Measurements from ENCODE around the gene PHEX.

The PHEX gene

DNA sequence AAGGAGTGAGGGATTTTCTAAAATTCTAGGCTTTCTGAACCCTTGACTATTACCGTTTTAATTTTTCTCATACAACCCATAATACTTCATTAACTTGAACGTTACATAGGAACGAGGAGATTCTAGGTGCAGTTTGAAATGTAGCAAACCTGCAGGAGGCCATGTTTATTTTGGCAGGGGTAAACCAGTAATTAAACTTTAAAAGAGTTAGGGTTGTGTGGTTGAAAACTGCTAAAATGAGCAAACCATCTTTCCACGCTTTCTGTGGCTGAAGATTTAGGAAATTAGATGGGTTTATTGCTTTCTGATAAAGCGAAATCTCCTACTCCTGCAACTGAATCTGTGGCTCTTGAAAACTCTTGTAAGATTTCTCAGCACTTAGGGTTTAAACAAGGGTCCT lies 1.7 kb downstream of the PHEX start:
- Mint-ChIP-seq H3K27ac (peak overlapping the region in 2 of 3 experiments; percentile 82 to 84), H3K27me3 (ENCODE audit: low read depth) (peaks cover 5% of the 10 kb centered on the region), H3K36me3 (ENCODE audit: low read depth) (no peaks in the 10 kb centered on the region), H3K9me3 (no peaks in the 10 kb centered on the region), H3K4me3 (peak overlapping the region in 2 of 3 experiments; percentile 15 to 75), H3K4me1 (peaks cover 35% of the 10 kb centered on the region)
- TF ChIP-seq, protein P1, sequence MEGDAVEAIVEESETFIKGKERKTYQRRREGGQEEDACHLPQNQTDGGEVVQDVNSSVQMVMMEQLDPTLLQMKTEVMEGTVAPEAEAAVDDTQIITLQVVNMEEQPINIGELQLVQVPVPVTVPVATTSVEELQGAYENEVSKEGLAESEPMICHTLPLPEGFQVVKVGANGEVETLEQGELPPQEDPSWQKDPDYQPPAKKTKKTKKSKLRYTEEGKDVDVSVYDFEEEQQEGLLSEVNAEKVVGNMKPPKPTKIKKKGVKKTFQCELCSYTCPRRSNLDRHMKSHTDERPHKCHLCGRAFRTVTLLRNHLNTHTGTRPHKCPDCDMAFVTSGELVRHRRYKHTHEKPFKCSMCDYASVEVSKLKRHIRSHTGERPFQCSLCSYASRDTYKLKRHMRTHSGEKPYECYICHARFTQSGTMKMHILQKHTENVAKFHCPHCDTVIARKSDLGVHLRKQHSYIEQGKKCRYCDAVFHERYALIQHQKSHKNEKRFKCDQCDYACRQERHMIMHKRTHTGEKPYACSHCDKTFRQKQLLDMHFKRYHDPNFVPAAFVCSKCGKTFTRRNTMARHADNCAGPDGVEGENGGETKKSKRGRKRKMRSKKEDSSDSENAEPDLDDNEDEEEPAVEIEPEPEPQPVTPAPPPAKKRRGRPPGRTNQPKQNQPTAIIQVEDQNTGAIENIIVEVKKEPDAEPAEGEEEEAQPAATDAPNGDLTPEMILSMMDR (IDR thresholded peaks at IDR 0.05; ENCODE audit: unreplicated experiment in 3 of 3), result no peak

DNA sequence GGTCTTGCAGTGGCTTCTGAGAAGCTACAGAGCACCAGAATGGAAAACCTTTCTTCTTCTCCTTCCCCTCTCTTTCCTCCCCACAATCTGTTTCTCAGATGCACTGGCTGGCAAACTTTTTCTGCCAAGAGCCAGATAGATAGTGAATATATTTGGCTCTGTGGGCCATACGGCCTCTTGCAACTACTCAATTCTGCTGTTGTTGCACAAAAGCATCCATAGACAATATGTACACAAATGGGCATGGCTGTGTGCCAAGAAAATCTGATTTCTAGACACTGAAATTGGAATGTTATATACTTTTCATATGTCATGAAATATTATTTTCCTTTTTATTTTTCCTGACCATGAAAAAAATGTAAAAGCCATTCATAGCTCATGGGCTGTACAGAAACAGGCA lies 3.1 kb downstream of the PHEX start:
- H3K9me3 Mint-ChIP-seq, result no peaks in the 10 kb centered on the region
- TF ChIP-seq, protein P1 (IDR thresholded peaks at IDR 0.05; ENCODE audit: unreplicated experiment in 3 of 3), result no peak
- H3K27me3 Mint-ChIP-seq (ENCODE audit: low read depth), result peaks cover 5% of the 10 kb centered on the region
- H3K36me3 Mint-ChIP-seq (ENCODE audit: low read depth), result no peaks in the 10 kb centered on the region
- H3K4me3 Mint-ChIP-seq, result peak overlapping the region in 1 of 3 experiments; percentile 74
- H3K4me1 Mint-ChIP-seq, result peaks cover 32% of the 10 kb centered on the region
- peak overlapping the region in 2 of 3 experiments; percentile 51 to 84 for H3K27ac Mint-ChIP-seq

DNA sequence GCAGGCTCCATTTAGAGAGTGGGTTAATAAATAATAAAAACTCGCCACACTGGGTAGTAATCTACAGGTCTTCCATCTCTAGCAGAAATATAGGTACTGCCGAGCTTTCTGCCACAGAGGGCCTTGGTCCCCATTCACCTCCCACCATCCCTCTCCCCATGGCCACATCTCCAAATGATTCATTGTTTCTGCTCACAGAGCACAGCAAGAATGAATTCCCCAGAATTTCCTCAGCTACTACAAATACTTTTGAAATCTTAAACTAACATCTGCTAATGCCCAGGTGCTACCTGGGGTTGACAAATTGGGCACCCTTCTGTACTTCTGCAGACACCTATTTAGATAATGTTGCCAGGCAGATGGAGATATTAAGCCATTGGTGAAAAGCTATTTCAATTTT lies 5.1 kb downstream of the PHEX start:
- Mint-ChIP-seq H3K36me3 (ENCODE audit: low read depth) (no peaks in the 10 kb centered on the region), H3K4me3 (peak overlapping the region in 1 of 3 experiments; percentile 19), H3K4me1 (peaks cover 49% of the 10 kb centered on the region), H3K27ac (peak overlapping the region in 1 of 3 experiments; percentile 54), H3K27me3 (ENCODE audit: low read depth) (peaks cover 5% of the 10 kb centered on the region), H3K9me3 (no peaks in the 10 kb centered on the region)
- TF ChIP-seq, protein P1 (IDR thresholded peaks at IDR 0.05; ENCODE audit: unreplicated experiment in 3 of 3), result no peak

DNA sequence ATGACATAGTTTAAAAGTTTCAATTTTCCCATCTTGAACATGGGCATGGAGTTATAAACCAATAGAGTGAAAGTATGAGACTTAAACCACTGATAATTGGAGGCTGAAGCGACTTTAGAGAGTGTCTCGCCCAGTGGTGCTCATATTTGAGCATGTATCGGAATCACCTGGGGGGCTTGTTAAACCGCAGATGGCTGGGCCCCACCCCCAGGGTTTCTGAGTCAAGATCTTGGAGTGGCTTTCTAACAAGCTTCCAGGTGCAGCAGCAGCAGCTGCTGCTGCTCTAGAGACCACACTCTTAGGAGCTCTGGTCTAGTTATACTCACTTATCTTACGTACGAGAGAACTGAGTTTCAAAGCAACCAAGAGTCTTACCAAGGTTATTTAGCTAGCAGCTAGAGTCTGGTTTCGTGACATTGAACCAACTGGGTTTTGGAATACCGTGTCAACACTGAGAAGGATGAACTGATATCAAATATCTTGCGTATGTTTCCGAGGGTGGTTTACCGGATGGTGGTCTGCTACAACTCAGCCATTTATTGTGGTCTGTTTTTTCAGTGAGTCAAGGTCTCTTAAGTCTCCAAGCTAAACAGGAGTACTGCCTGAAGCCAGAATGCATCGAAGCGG lies 5.9 kb downstream of the PHEX start:
- TF ChIP-seq, protein P1 (IDR thresholded peaks at IDR 0.05; ENCODE audit: unreplicated experiment in 3 of 3), result no peak
- Mint-ChIP-seq H3K4me1 (peaks cover 45% of the 10 kb centered on the region), H3K9me3 (no peaks in the 10 kb centered on the region), H3K27ac (no peak overlapping the region), H3K4me3 (peak overlapping the region in 2 of 3 experiments; percentile 54 to 76), H3K36me3 (ENCODE audit: low read depth) (no peaks in the 10 kb centered on the region), H3K27me3 (ENCODE audit: low read depth) (no peaks in the 10 kb centered on the region)

DNA sequence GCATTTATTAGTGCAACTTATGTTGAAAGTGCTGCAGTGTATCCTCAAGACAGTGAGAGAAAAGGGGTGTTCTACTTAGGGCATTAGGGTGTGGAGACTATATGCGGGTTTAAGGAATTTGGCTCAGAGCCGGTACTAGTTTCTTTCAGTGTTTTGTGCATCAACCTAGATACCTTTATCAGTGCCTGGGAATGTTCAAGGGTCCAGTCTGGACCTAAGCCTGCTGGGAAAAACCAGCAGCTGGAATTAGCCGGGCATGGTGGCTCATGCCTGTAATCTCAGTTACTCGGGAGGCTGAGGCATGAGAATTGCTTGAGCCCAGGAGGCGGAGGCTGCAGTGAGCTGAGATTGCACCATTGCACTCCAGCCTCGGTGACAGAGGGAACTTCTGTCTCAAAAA lies 7.4 kb downstream of the PHEX start:
- Mint-ChIP-seq H3K9me3 (no peaks in the 10 kb centered on the region), H3K27ac (peak overlapping the region in 1 of 3 experiments; percentile 87), H3K27me3 (ENCODE audit: low read depth) (no peaks in the 10 kb centered on the region), H3K36me3 (ENCODE audit: low read depth) (no peaks in the 10 kb centered on the region), H3K4me3 (peak overlapping the region in 2 of 3 experiments; percentile 27 to 64), H3K4me1 (peaks cover 55% of the 10 kb centered on the region)
- TF ChIP-seq, protein P1 (IDR thresholded peaks at IDR 0.05; ENCODE audit: unreplicated experiment in 3 of 3), result no peak

DNA sequence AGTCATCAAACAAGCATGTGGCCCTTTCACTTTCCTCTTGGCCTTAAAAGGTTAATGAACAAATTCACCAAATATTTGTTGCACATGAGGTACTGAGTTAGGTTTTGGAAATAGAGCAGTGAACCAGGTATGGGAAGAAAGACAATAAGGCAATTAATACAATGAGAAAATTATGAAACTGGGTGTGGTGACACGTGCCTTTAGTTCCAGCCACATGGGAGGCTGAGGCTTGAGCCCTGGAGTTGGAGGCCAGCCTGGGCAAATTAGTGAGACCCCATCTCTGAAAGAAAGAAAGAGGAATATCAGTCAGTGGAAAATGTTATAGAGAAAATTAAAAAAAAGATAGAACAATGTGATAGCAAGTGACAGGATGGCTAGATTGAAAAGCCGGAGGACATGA lies 8.1 kb downstream of the PHEX start:
- no peaks in the 10 kb centered on the region for H3K9me3 Mint-ChIP-seq
- TF ChIP-seq, protein P1 (IDR thresholded peaks at IDR 0.05; ENCODE audit: unreplicated experiment in 3 of 3), result no peak
- no peaks in the 10 kb centered on the region for H3K36me3 Mint-ChIP-seq (ENCODE audit: low read depth)

More for the DNA sequence above, 8.1 kb downstream of the PHEX start:
- no peak overlapping the region for H3K4me3 Mint-ChIP-seq
- peak overlapping the region in 1 of 3 experiments; percentile 87 for H3K27ac Mint-ChIP-seq
- no peaks in the 10 kb centered on the region for H3K27me3 Mint-ChIP-seq (ENCODE audit: low read depth)
- H3K4me1 Mint-ChIP-seq, result peaks cover 50% of the 10 kb centered on the region
